CD4-positive, alpha-beta T cell treated with Interleukin-10 for 1 hour (primary cell): ENCODE data around the gene CLASP1.
"Not testable (repeated sequence)": the region's sequence is repeated elsewhere in the genome, so short reads cannot be mapped to it uniquely, and the experiment has no call there.

Source experiments
- DNase-seq: peaks from one replicate; pipeline ENCODE4 v3.0.0-alpha.2; 2020

CLASP1 gene

DNA sequence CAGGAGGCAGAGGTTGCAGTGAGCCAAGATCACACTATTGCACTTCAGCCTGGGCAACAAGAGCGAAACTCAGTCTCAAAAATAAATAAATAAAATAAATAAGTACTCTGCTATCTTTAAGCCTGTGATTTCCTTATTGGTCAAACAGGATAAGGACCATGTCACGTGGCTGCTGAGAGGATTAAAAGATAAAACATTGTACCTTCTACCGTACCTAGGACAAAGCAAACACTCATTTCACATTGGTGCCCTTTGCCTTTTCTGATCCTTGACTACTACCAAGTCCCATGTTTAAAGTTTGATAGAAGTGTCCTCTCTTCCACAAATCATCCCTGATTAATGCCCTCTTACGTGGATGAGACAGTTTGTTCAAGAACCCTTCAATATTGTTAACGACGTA, 244.0 kb downstream of the CLASP1 start:
- no peak for DNase-seq

DNA sequence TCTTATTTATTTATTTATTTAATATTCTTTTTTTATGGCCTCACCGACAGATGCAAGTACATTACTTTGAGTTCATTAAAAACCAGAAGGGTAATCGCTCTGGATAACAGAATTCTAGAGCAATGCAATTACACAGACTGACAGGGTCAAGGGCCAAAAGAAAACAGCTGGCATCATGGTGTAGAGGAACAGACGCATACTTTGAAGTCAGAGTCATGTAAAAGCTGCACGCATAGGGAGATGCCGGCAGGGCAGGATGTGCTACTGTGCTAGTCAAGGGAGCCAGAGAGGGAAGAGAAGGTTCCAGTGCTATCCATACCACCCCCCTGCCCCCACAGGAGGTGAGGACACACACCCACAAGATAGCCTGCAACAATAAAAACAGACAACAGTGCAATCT, 249.1 kb downstream of the CLASP1 start:
- no peak for DNase-seq

DNA sequence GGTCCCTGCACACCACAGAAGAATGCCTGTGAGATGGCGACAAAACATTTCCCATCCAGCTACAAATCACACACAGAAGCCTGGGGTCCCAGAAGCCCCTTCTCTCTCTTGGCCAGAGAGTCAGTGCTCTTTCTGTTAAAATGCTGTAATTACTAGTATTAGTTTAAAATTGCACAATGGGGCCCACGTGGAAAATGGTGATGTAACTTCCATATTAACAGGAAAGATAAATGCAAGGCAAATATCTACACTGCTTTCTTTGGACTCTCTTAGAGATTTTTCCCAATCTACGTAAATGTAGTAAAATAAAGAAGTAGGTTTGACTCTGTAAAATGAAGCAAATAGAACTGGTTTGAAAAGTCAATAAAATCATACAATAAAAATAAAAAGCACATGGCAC, 250.4 kb downstream of the CLASP1 start:
- DNase-seq = no peak

DNA sequence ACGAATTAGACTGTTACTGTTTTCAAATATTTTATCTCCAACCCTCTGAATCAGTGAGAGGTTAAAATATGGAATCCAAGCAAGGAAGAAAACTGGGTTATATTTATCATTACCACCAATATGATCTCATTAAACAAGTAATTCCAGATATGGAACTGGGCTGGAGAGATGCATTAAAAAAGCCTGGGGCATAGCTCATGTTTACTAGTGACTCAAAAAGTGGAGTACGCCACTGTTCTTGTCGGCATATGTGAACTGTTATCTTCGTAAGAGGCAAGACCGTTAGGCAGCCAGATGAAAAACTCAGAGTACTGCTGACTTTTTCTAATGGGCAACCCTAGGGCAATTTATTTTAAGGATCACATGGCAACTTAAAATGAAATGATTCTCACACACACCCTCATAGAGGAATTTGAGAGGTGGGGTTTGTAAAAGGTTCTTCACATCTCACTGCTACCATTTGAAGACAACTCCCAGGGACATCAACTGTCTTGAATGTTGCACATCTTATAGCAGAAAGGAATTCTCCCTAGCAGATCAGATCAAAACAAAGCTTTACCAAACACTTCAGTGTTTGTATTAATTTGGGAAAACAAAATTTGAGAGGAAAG, 259.1 kb downstream of the CLASP1 start:
- DNase-seq = no peak

DNA sequence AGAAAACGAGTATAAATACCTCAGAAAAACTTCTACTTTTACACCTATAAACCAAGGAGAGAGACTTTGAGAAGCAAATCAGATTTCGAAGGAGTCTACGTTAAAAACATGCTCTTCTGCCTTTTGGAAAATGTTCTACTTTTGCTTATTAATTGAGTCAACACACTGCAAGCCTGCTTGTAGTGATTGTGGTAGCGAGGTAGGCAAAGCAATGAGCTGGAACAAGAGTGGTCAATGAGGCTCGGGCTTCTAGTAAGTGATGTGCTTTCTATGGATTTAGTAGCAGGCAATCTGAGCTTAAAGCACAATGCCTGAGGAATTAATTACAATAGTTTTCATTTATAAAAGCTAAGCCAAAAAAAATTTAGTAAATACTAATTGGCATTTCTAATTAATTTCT, 260.9 kb downstream of the CLASP1 start:
- DNase-seq = no peak

DNA sequence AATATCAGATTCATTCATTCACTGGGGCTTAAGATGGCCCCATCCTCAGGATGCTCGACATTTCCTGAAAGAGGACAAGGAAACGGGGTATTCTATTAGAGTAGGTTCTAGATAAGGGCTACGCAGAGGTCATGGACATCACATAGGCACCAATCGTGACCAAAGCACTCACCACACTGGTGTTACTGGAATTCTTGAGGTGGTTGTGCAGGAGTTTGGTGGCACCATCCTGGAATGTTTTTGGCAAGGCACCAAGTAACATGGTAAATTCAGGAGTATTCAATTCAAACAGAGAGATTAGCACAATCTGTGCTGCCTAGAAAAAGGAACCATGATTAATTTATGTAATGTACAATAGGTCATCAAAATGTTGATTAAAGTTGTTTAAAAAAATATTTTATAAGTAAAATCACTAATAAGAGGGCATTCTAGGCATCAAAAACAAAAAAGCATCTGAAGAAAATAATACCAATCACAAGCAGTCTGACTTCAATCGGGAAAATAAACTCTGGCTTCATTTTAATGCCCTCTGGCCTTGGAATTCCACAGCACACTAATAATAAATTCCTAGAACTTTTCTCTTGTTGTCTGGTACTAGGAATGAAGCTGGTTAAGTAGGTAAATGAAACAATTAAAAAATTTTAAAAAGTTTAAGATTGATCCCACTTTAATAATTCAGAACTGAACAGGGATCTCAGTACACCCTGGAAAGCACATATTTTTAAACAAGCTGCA, 261.5 kb downstream of the CLASP1 start:
- no peak for DNase-seq

DNA sequence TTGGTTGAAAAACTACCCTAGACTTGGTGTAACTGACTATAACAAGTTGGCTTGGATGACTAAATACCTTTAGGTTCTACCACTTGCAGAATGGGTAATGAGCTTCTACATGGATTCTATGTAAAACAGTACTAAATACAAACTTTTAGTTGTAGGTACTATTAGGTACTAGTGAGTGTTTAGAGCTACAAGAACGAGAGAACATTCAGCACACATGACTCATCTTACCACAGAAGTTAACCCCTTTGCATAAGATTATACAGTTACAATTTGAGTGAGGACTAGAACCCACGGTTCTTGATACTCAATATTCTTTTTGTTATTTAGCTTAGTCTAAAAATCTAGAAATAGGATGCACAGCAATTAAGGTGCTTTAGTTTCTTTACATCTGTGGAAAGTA, 262.6 kb downstream of the CLASP1 start:
- no peak for DNase-seq

DNA sequence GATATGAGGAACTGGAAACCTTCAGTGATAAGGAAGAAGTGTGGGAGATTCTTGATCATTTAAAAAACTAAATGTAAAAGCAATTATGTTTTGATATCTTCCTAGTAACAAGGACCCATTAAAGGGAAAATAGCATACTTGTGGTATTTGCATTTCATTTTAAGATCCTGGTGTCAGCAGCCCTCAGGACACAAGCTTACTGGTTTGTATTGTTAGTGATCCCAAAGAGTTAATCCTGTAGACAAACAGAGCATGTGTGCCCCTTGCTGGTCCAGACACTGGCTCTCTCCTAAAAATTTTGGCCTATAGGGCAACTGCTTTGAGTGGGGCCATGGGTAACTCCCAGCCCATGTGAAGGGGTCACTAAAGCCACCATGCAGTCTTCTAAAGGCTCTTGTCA, 263.2 kb downstream of the CLASP1 start:
- DNase-seq = no peak

DNA sequence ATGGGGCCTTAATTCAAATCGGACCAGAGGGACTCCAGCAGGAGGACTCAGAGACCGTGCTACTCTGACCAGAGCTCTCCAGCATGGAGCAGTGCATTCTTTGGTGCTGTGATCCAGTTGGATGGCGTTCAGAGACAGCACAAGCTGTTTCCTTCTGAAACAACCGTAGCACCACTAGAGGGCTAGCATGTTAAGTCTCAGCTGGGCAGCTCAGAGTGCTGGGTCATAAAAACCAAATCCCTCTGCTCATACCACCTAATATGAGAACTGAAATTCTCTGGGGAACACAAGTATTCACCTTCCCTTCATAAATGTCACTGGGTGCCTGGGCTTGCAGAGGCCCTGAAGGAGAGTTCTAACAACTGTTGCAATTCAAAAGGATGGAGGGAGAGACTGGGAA, 266.5 kb downstream of the CLASP1 start:
- DNase-seq = no peak

DNA sequence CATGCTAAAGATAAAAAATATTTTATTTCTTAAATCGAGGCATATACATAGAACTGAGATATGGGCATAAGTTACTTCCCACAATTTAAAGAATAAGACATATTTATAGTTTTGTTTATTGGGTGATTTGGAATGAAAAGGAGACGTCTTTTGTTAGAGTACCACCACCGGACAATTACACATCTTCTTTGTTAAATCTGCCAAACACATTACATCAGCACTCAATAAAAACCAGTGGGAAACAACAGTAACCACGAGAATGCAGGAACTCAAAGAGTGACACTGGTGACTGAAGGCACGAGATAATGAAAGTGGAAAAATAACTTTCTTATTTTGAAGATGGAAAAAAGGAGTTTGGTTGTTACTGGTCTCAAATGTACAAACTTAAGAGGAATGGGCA, 271.6 kb downstream of the CLASP1 start:
- no peak for DNase-seq

DNA sequence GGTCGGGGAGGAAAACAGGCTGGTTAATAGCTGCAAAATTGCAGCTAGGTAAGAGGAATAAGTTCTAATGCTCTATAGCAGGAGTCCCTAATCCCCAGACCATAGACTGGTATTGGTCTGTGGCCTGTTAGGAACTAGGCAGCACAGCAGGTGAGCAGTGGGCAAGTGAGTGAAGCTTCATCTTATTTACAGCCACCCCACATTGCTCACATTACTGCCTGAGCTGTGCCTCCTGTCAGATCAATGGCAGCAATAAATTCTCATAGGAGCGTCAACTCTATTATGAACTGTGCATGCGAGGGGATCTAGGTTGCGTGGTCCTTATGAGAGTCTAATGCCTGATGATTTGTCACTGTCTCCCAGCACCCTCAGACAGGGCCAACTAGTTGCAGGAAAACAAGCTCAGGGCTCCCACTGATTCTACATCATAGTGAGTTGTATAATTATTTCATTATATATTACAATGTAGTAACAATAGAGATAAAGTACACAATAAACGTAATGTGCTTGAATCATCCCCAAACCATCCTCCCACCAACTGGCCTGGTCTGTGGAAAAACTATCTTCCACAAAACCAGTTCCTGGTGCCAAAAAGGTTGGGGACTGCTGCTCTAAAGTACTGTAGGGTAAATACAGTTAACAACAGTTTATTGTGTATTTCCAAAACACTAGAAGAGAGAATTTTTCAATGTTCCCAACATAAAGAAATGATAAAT, 272.6 kb downstream of the CLASP1 start:
- no peak for DNase-seq

DNA sequence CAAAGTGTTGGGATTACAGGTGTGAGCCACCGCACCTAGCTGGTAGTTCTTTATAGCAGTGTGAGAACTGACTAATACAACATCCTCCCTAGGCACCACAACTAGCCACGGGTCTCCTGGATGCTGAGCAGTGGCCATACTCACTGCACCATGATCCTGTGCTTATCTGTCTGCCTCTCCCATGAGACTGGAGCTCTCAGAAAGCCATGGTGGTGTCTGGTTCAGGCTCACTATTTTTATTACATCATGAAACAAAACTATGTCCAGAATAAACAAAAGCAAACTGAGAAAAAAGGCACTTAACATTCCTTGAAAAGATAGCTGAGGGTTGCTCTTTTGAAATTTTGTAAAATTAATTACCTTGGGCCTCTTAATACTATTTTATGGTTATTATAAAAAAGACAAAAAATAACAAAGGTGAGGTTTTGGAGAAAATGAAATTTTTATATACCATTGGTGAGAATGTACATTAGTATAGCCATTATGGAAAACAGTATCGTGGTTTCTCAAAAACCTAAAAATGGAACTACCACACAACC, 273.6 kb downstream of the CLASP1 start:
- DNase-seq = no peak

DNA sequence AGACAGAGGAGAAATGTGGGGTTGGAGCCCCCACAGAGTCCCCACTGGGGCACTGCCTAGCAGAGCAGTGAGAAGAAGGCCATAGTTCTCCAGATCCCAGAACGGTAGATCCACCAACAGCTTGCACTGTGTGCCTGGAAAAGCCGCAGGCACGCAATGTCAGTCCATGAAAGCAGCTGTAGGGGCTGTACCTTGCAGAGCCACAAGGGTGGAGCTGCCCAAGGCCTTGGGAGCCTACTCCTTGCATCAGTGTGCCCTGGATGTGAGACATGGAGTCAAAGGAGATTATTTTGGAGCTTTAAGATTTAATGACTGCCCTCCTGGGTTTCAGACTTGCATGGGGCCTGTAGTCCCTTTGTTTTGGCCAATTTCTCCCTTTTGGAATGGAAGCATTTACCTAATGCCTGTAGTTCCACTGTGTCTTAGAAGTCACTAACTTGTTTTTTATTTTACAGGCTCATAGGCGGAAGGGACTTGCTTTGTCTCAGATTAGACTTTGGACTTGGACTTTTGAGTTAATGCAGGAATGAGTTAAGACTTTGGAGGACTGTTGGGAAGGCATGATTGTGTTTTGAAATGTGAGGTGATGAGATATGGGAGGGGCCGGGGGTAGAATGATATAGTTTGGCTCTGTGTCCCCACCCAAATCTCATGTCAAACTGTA, 274.7 kb downstream of the CLASP1 start:
- DNase-seq = not testable (repeated sequence)

DNA sequence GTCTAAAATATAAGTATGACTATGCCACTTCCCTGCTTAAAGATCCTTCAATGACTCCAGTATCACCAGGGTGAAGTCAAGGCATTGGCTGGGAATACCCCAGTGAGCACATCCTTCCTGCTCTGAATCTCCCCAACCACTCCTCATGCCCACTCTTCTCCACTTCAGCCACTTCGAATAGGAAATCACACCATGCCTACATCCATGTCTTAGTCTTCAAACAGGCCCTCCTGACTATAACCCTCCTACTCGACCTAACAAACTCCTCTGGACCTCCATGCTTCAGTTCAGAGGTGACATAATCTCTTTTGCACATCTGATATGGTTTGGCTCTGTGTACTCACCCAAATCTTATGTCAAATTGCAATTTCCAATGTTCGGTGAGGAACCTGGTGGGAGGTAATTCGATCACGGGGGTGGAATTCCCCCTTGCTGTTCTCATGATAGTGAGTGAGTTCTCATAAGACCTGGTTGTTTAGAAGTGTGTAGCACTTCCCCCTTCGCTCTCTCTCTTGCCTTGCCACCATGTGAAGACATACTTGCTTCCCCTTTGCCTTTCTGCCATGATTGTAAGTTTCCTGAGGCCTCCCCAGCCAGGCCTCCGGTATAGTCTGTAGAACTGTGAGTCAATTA, 276.4 kb downstream of the CLASP1 start:
- no peak for DNase-seq

DNA sequence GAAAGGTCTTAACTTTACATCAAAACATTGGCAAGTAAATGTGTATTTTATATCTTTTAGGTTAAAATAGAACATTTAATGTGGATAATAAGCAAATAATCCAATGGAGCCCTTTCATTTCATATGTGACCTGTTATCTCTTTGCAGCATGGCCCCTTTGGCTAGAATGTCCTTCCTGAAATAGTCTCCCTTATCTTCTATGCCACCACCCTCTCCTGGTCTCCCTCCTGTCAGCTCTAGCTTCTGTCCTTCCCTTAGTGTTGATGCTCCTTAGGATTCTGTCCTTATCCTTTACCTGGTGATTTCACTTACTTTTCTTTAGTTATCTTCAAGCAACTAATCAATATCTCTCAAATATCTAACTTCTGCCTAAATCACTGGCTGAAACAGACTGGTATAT, 277.2 kb downstream of the CLASP1 start:
- DNase-seq = no peak

DNA sequence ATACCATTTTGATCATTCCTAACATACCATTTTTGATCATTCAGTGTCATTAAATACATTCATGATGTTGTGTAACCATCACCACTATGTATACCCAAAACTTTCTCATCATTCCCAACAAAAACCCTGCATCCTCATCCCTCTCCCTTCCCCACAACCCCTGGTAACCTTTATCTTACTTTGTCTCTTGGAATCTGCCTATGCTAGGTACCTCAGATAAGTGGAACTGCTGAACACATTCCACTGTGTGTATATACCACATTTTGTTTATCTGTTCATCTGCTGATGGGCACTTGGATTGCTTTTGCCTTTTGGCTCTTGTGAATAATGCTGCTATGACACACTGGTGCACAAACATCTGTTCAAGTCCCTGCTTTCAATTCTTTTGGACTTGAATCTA, 280.4 kb downstream of the CLASP1 start:
- DNase-seq = no peak

DNA sequence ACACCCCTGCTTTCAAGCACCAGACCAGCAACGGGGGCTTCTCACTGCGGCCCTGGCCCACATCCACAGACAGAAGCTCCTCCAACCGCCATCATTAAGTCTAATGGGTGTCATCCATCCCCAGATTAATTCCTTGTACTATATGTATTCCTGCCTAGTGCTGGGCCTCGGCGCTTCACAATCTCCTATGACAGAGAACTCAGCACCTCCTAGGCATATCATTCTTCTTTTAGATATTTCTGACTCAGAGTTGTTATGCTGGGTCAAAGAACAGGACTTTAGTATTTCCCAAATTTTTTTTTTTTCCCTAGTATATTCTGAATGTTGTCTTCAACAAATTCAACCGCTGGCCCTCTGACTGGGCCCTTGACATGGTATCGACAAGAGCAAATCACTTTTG, 281.1 kb downstream of the CLASP1 start:
- no peak for DNase-seq

DNA sequence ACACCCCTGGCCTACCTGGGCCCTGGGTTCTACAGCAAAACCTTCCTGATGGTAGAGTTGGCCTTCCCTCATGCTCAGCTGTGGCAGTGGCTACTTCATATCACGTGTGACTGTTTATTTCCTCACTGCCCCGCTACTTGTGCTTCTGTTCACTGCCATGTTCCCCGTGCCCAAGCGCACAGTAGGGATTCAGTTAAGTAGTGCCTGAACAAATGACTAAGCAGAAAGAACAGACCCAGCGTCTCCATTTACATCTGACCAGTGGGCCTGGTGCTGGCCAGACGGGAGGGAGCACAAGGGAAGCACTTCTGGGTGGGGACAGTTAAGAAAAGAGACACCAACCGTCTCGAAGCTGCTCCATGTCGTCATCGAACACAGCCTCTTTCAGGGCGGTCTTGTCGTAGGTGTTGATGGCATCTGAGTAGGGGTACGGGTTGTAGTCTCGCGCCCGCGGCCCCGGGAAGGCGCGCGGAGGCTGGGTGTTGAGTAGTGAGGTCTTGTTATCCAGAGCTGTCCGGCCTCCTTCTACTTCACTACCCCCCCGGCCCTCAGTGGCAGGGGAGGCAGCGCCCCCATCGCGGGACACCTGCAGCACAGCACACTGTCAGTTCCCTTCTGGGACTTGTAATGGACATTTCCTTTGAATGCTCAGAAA, 281.9 kb downstream of the CLASP1 start:
- no peak for DNase-seq

DNA sequence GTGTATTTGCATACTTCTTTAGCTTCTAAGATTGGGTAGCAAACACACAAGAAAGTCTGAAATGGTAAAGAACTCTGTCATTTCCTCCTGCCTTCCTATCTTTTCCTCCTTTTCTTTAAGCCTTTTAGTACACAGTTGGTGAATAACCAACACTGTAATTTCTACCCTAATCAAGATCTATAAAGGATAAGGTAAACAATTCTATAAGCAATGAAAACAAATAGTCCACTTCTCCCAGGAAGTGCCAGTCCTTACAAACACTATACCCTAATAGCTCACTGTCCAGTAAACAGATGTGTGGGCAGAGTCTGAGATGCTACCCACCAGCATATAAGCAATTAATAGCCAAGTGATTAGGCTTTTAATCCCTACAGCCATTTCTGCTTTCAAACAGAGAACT, 283.2 kb downstream of the CLASP1 start:
- DNase-seq = no peak

DNA sequence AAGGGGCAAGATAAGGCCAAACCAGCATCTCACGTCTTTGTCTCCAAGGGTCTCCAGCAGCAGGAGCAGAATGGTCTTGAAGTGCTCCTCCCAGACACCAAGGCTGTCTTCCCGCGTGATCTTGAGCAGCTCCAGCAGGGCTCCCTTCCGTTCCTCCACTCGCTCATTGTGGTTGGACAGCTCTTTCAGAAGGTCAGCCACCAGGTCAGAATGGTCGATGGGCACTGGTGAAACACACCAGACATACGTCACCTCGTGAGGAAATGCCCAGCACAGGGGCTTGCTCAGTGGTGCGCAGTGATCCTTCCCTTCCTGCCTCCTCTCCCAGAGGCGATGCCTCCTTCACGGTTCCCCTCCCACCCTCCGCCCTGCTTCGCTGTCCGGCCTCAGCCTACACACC, 284.2 kb downstream of the CLASP1 start:
- DNase-seq = no peak

DNA sequence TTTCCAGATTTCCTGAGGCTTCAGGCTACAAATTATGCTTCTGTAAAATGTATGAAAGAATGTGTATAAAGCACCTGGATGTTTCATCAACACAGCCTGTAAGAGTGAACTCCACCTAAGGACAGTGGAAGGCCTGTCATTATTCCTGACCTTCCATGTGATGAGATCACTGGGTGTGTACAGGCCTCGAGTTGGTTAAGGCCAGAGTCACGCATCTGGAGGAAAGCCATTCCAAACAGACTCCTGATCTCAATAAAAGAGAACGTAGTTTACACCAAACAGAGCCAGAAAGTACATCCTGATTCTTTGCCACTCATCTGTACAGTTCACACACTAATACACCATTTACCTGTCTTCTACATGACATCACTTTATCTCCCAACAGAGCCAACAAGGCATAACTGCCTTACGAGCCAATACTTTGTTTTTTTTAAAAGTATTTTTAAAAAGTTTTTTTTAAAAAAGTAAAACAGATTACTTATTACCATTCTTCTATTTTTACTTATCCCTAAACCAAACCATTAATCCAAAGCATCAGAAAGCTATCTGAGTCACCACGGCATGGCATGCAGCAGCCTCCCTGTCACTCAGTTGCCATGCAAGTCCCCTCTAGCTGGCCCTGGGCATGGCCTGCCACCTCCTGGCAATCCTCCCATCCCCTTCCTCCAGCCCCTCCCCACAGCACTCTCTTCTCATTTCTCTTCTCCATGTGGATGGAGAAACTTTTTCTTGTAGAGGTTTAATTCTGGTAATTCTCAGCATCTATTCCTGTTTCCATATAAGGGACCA, 285.4 kb downstream of the CLASP1 start:
- no peak for DNase-seq

DNA sequence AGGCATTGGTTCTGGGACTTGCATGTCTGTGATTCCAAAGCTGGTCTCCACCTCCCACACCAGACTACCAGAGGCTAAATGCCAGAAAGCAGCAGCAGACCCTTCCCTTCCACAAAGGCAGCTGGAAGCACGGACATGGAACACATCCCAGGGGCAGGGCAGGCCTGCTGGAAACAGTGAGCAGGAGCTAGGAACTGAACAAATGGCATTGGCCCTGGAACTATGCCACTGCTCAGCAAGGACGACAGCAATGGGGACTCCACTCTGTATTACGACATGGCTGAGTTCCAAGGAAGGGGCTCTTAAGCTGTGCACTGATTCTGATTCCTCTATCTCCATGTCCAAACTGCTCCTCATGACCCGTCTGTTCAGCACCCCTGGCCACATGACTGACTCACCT, 286.5 kb downstream of the CLASP1 start:
- no peak for DNase-seq
